ENCODE results near the gene SCGB1A1.
A peak's percentile ranks its signal among the peaks of the same experiment; 100 is the strongest.
"Not testable (repeated sequence)": the region's sequence is repeated elsewhere in the genome, so short reads cannot be mapped to it uniquely, and the experiment has no call there.

SCGB1A1 gene

GRCh38 chr11:62380821-62381245 lies 38.0 kb upstream of the SCGB1A1 start:
- DNase-seq (ENCODE audit: low read depth in 2 of 2): peak; percentile 76
- peak; percentile 72 for TF ChIP-seq CTCF (IDR thresholded peaks at IDR 0.05; ENCODE audit: low read depth, low read length)
- H3K4me3 ChIP-seq (replicated peaks in 1 of 2; ENCODE audit: low read depth in 2 of 2, low read length in 2 of 2): not testable (repeated sequence)

- no peak for DNase-seq (ENCODE audit: low read depth in 2 of 2)
- no peak for TF ChIP-seq CTCF (IDR thresholded peaks at IDR 0.05; ENCODE audit: low read depth, low read length)
- no peak overlapping the region for H3K4me3 ChIP-seq (replicated peaks in 1 of 2; ENCODE audit: low read depth in 2 of 2, low read length in 2 of 2)
Measured at GRCh38 chr11:62383822-62384221, 35.0 kb upstream of the SCGB1A1 start.

GRCh38 chr11:62386083-62386482 lies 32.8 kb upstream of the SCGB1A1 start:
- DNase-seq (ENCODE audit: low read depth in 2 of 2); H3K4me3 ChIP-seq (replicated peaks in 1 of 2; ENCODE audit: low read depth in 2 of 2, low read length in 2 of 2): not testable (repeated sequence)

GRCh38 chr11:62387381-62387780 lies 31.5 kb upstream of the SCGB1A1 start:
- no peak overlapping the region for H3K4me3 ChIP-seq (replicated peaks in 1 of 2; ENCODE audit: low read depth in 2 of 2, low read length in 2 of 2)
- DNase-seq (ENCODE audit: low read depth in 2 of 2): no peak
- TF ChIP-seq CTCF (IDR thresholded peaks at IDR 0.05; ENCODE audit: low read depth, low read length): no peak

- no peak overlapping the region for H3K4me3 ChIP-seq (replicated peaks in 1 of 2; ENCODE audit: low read depth in 2 of 2, low read length in 2 of 2)
- no peak for DNase-seq (ENCODE audit: low read depth in 2 of 2)
- TF ChIP-seq CTCF (IDR thresholded peaks at IDR 0.05; ENCODE audit: low read depth, low read length): no peak
Measured at GRCh38 chr11:62388999-62389398, 29.8 kb upstream of the SCGB1A1 start.

- TF ChIP-seq CTCF (IDR thresholded peaks at IDR 0.05; ENCODE audit: low read depth, low read length): no peak
- no peak overlapping the region for H3K4me3 ChIP-seq (replicated peaks in 1 of 2; ENCODE audit: low read depth in 2 of 2, low read length in 2 of 2)
- DNase-seq (ENCODE audit: low read depth in 2 of 2): no peak
Measured at GRCh38 chr11:62390237-62390636, 28.6 kb upstream of the SCGB1A1 start.

GRCh38 chr11:62390722-62391121 lies 28.1 kb upstream of the SCGB1A1 start:
- no peak for TF ChIP-seq CTCF (IDR thresholded peaks at IDR 0.05; ENCODE audit: low read depth, low read length)
- H3K4me3 ChIP-seq (replicated peaks in 1 of 2; ENCODE audit: low read depth in 2 of 2, low read length in 2 of 2): no peak overlapping the region
- peak in 1 of 2 donors; percentile 12 for DNase-seq (ENCODE audit: low read depth in 2 of 2)
